PC-3 (cell line): Measurements from ENCODE around the gene PLOD2.

Experiments
- CTCF ChIP-seq: fragments of 300-600 bp; sonication (generic); conservative IDR thresholded peaks from 2 replicates; pipeline ENCODE4 v1.5.1; 2017; ENCODE audit warnings: antibody characterized with exemption, low read depth, mild to moderate bottlenecking, low read length
- EZH2 ChIP-seq: fragments of 300-600 bp; sonication (generic); IDR thresholded peaks from one replicate; pipeline ENCODE4 v1.6.1; 2017; ENCODE audit warnings: antibody characterized with exemption, mild to moderate bottlenecking, low read length; ENCODE audit not compliant: unreplicated experiment
- EZH2phosphoT487 ChIP-seq: fragments of 300-600 bp; sonication (generic); IDR thresholded peaks from 2 replicates; pipeline ENCODE4 v1.6.1; 2018; ENCODE audit warnings: mild to moderate bottlenecking, antibody characterized with exemption, low read length, borderline replicate concordance

GRCh38 chr3:146154316-146154715 is 6.7 kb downstream of the PLOD2 start:
- TF ChIP-seq CTCF (no peak), EZH2 (no peak), EZH2phosphoT487 (no peak)
